NT2/D1 (cell line): ENCODE measurements around the gene CDC42BPA.
A peak's percentile ranks its signal among the peaks of the same experiment; 100 is the strongest.

Experiments
- DNase-seq: peaks from one replicate; pipeline ENCODE4 v3.0.0-alpha.2; 2011; ENCODE audit warnings: low read depth, low spot score
- H3K27me3 ChIP-seq: 2 replicates; pipeline ENCODE4 v1.6.0; 2011; ENCODE audit warnings: mild to moderate bottlenecking; ENCODE audit not compliant: insufficient read length, insufficient read depth
- H3K36me3 ChIP-seq: 2 replicates; pipeline ENCODE4 v1.6.1; 2011; ENCODE audit warnings: mild to moderate bottlenecking, low read length, mixed read lengths; ENCODE audit not compliant: insufficient read depth, insufficient read length
- H3K4me1 ChIP-seq: 2 replicates; pipeline ENCODE4 v1.5.1; 2011; ENCODE audit not compliant: insufficient read depth, insufficient read length
- H3K4me3 ChIP-seq: 2 replicates; pipeline ENCODE4 v1.5.1; 2011; ENCODE audit warnings: low read depth; ENCODE audit not compliant: insufficient read length
- H3K9ac ChIP-seq: 2 replicates; pipeline ENCODE4 v1.6.0; 2011; ENCODE audit warnings: low read depth; ENCODE audit not compliant: insufficient read length
- H3K9me3 ChIP-seq: 2 replicates; pipeline ENCODE4 v1.5.1; 2011; ENCODE audit warnings: mild to moderate bottlenecking, low read length; ENCODE audit not compliant: insufficient read depth
- SUZ12 ChIP-seq: IDR thresholded peaks from 2 replicates; pipeline ENCODE4 v1.6.1; 2011; ENCODE audit not compliant: insufficient read length, insufficient read depth; ENCODE audit errors: extremely low read depth
- YY1 ChIP-seq: IDR thresholded peaks from 2 replicates; pipeline ENCODE4 v1.6.1; 2011; ENCODE audit not compliant: insufficient read length, insufficient read depth
- ZNF274 ChIP-seq: IDR thresholded peaks from 2 replicates; pipeline ENCODE4 v1.6.1; 2011; ENCODE audit warnings: mild to moderate bottlenecking, low read depth, low read length

Gene CDC42BPA

GRCh38 chr1:227318016-227318852, at the start of gene CDC42BPA:
TSS of gene CDC42BPA (minus strand) at chr1:227318492. CDS start at chr1:227317182, 1,310 bp downstream.
- Histone ChIP-seq H3K4me3 (peak within 1 kb of the TSS; percentile 77), H3K36me3 (peaks cover 3% of the 10 kb centered on the region), H3K9me3 (no peaks in the 10 kb centered on the region), H3K9ac (peak within 1 kb of the TSS; percentile 93), H3K4me1 (no peaks in the 10 kb centered on the region), H3K27me3 (no peaks in the 10 kb centered on the region)
- peak; percentile 72 for DNase-seq
- TF ChIP-seq ZNF274 (no peak), YY1 (peak; percentile 72)

GRCh38 chr1:227368009-227368408, 49.7 kb upstream of the CDC42BPA start:
- no peak for DNase-seq
- no peak overlapping the region for H3K4me3 ChIP-seq
- no peaks in the 10 kb centered on the region for H3K4me1 ChIP-seq
- H3K27me3 ChIP-seq, result no peaks in the 10 kb centered on the region
- TF ChIP-seq YY1, result no peak
- TF ChIP-seq SUZ12, result no peak
- TF ChIP-seq ZNF274, result no peak
- H3K9me3 ChIP-seq, result no peaks in the 10 kb centered on the region
- H3K36me3 ChIP-seq, result no peaks in the 10 kb centered on the region
- H3K9ac ChIP-seq, result no peak overlapping the region

GRCh38 chr1:227365473-227366431, 47.5 kb upstream of the CDC42BPA start:
- no peak overlapping the region for H3K9ac ChIP-seq
- DNase-seq, result no peak
- H3K36me3 ChIP-seq, result no peaks in the 10 kb centered on the region
- H3K4me1 ChIP-seq, result no peaks in the 10 kb centered on the region
- no peaks in the 10 kb centered on the region for H3K9me3 ChIP-seq
- TF ChIP-seq YY1 (no peak), ZNF274 (no peak), SUZ12 (no peak)
- H3K27me3 ChIP-seq, result no peaks in the 10 kb centered on the region
- no peak overlapping the region for H3K4me3 ChIP-seq

- TF ChIP-seq ZNF274 (no peak), SUZ12 (no peak), YY1 (no peak)
- no peaks in the 10 kb centered on the region for H3K36me3 ChIP-seq
- H3K4me1 ChIP-seq, result no peaks in the 10 kb centered on the region
- no peak overlapping the region for H3K9ac ChIP-seq
- DNase-seq, result no peak
- H3K4me3 ChIP-seq, result no peak overlapping the region
- no peaks in the 10 kb centered on the region for H3K27me3 ChIP-seq
- no peaks in the 10 kb centered on the region for H3K9me3 ChIP-seq
Measured at GRCh38 chr1:227364657-227365056, 46.4 kb upstream of the CDC42BPA start.

- no peaks in the 10 kb centered on the region for H3K27me3 ChIP-seq
- H3K9ac ChIP-seq, result no peak overlapping the region
- no peaks in the 10 kb centered on the region for H3K4me1 ChIP-seq
- no peak for DNase-seq
- no peak for TF ChIP-seq SUZ12
- TF ChIP-seq ZNF274, result no peak
- TF ChIP-seq YY1, result no peak
- no peaks in the 10 kb centered on the region for H3K36me3 ChIP-seq
- no peaks in the 10 kb centered on the region for H3K9me3 ChIP-seq
- no peak overlapping the region for H3K4me3 ChIP-seq
Measured at GRCh38 chr1:227363825-227364224, 45.5 kb upstream of the CDC42BPA start.

- no peaks in the 10 kb centered on the region for H3K27me3 ChIP-seq
- H3K4me1 ChIP-seq, result peaks cover 3% of the 10 kb centered on the region
- no peak for TF ChIP-seq ZNF274
- TF ChIP-seq SUZ12, result no peak
- no peak for TF ChIP-seq YY1
- H3K36me3 ChIP-seq, result no peaks in the 10 kb centered on the region
- no peak overlapping the region for H3K4me3 ChIP-seq
- DNase-seq, result no peak
- H3K9ac ChIP-seq, result no peak overlapping the region
- H3K9me3 ChIP-seq, result no peaks in the 10 kb centered on the region
Measured at GRCh38 chr1:227362039-227362438, 43.7 kb upstream of the CDC42BPA start.

GRCh38 chr1:227357927-227358302, 39.6 kb upstream of the CDC42BPA start:
- no peaks in the 10 kb centered on the region for H3K36me3 ChIP-seq
- peaks cover 3% of the 10 kb centered on the region for H3K4me1 ChIP-seq
- TF ChIP-seq YY1, result no peak
- no peak overlapping the region for H3K4me3 ChIP-seq
- H3K27me3 ChIP-seq, result no peaks in the 10 kb centered on the region
- H3K9ac ChIP-seq, result no peak overlapping the region
- DNase-seq, result no peak
- peaks cover 7% of the 10 kb centered on the region; the same call in 1 of the 2 replicates for H3K9me3 ChIP-seq
